Right lobe of liver (tissue), 6 donors: ENCODE data around the gene WDPCP. TPM values are rescaled to one million over a fixed set of nuclear protein-coding genes. Genes with fewer than 3 reads are reported as not detected.

Experiments
- ATAC-seq, 4 donors: fragments of 200-7000 bp; cut with Tn5 transposase; one replicate each; pipeline ENCODE4 v1.9.1; 2020; ENCODE audit warnings: mild to moderate bottlenecking in 4 of 4, moderate library complexity in 4 of 4
- DNase-seq, 3 donors: peaks; one replicate each; pipeline ENCODE4 v3.0.0-alpha.2; 2020
- H3K27ac ChIP-seq, 3 donors: fragments of 200-600 bp; one replicate each; pipeline ENCODE4 v1.8.0; 2022
- H3K27me3 ChIP-seq, 2 donors: fragments of 200-600 bp; one replicate each; pipeline ENCODE4 v1.8.0; 2022
- H3K36me3 ChIP-seq, 4 donors: fragments of 200-600 bp; sonication (generic) in 1 of 4; one replicate each; pipeline versions ENCODE4 v1.5.1 to v1.8.0; 2017 to 2022; ENCODE audit warnings: control low read depth in 1 of 4
- H3K4me1 ChIP-seq, 4 donors: fragments of 200-600 bp; sonication (generic) in 1 of 4; one replicate each; pipeline versions ENCODE4 v1.5.1 to v1.8.0; 2017 to 2022; ENCODE audit warnings: control low read depth in 1 of 4
- H3K4me3 ChIP-seq, 3 donors: fragments of 200-600 bp; one replicate each; pipeline ENCODE4 v1.8.0; 2022
- H3K9me3 ChIP-seq, 4 donors: fragments of 200-600 bp; sonication (generic) in 1 of 4; one replicate each; pipeline versions ENCODE4 v1.5.1 to v1.8.0; 2017 to 2022; ENCODE audit warnings: control low read depth in 1 of 4
- POLR2A ChIP-seq: fragments of 450-650 bp; IDR thresholded peaks from one replicate; pipeline ENCODE4 v1.6.1; 2017; ENCODE audit warnings: antibody characterized with exemption, mild to moderate bottlenecking
- WGBS: methylation state at CpG from one replicate; pipeline ENCODE4 v1.1.6; 2018; ENCODE audit warnings: low coverage, low lambda C conversion rate; ENCODE audit not compliant: insufficient coverage; ENCODE audit errors: missing lambda C conversion rate; 5-methylcytosine and 5-hydroxymethylcytosine counted together
- intact Hi-C, 2 donors: fragments of 100-400 bp; cut with DNase I; formaldehyde crosslinking; loops; one replicate each; pipeline versions ENCODE4 v1.11.2 to v1.14.1; 2022
- total RNA-seq, 6 experiments: library from RNA; depleted of rRNA in 2 of 6; stranded (reverse); fragments of >200 nt in 2 of 6; fragmentation: NEBNext Ultra II Directional in 3 of 6; extraction: Animal tissue kit (Norgen Biotek cat#: 25700) in 3 of 6; gene quantifications; one replicate each; pipeline versions ENCODE4 v1.1.0 to v1.2.4, GENCODE V29; 2016 to 2023
- TF ChIP-seq, protein P1 (sequence below), 4 donors: fragments of 200-600 bp in 3 of 4; fragments of 450-650 bp in 1 of 4; IDR thresholded peaks; one replicate each; pipeline versions ENCODE4 v1.5.1 to v1.8.0; 2016 to 2022; ENCODE audit warnings: antibody characterized with exemption in 4 of 4, mild to moderate bottlenecking in 2 of 4
- donor health status: DM: no; HTN: yes; CAD: no.
- donor health status: DM: no; HTN: no; CAD: no.
- donor health status: DM: no; HTN: no; CAD: no.
- donor health status: DM: no; HTN: yes; CAD: no.
- donor health status: DM: no; HTN: yes; CAD: no.

The WDPCP gene
- total RNA-seq, 6 experiments from 2014 or later = 2.7 to 4.4 (median 3.0) TPM

DNA sequence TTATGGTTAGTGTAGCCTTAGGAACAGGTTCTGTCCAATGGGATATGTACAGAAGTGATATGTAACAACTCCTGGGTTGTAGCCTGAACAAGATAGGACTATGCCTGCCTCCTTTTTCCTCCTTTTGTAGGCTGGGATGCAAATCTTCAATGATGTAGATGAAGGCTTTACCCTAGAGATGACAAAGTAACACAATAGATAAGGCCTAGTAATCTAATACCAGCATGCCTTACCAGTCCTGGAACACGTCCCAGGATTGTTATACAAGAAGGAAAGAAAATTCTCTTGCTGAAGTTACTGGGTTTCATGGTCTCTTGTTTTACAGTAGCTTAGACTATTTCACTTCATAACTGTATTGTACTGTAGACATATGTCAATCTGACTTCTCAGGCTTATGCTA is 345.5 kb downstream of the WDPCP start:
- Histone ChIP-seq H3K27me3 (no peaks in the 10 kb centered on the region), H3K9me3 (no peaks in the 10 kb centered on the region), H3K36me3 (no peaks in the 10 kb centered on the region), H3K27ac (no peak overlapping the region), H3K4me3 (no peak overlapping the region), H3K4me1 (no peaks in the 10 kb centered on the region)
- no peak for ATAC-seq
- no peak for TF ChIP-seq POLR2A
- TF ChIP-seq, protein P1, sequence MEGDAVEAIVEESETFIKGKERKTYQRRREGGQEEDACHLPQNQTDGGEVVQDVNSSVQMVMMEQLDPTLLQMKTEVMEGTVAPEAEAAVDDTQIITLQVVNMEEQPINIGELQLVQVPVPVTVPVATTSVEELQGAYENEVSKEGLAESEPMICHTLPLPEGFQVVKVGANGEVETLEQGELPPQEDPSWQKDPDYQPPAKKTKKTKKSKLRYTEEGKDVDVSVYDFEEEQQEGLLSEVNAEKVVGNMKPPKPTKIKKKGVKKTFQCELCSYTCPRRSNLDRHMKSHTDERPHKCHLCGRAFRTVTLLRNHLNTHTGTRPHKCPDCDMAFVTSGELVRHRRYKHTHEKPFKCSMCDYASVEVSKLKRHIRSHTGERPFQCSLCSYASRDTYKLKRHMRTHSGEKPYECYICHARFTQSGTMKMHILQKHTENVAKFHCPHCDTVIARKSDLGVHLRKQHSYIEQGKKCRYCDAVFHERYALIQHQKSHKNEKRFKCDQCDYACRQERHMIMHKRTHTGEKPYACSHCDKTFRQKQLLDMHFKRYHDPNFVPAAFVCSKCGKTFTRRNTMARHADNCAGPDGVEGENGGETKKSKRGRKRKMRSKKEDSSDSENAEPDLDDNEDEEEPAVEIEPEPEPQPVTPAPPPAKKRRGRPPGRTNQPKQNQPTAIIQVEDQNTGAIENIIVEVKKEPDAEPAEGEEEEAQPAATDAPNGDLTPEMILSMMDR (IDR thresholded peaks at IDR 0.05) = no peak
- 100% methylated on average over 1 of the region's 1 CpG for WGBS
- intact Hi-C loops = no loop called here
- no peak for DNase-seq

DNA sequence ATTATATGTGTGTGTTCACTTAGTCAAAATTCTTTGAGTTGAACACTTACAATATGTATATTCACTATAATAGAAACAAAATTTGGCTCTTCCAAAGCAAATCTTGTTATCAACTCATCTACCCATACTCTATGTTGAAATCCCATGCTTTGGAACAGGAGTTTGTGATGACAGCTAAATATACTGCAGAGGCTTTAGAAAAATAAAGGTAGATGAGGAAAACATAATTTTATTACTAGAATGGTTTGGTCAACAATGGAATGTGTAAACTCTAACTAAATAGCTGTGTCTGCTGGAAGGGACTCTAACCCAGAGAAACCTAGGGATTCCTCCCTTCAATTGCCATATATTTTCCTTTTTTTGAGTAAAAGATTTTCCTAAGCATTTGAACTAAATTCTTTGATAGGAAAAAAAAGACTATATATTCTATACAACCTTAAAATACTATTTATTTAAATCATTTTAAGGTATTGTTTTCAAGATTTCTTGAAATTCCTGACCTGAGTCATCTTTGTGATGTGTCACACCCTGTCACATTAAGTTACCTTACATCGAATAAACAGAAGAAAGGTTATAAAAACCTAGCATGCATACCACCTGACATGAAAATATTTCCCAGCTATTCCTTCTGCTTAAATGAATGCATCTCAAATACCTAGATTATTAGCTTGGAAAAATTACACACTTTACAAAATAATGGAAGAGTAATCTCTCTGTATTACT is 362.2 kb downstream of the WDPCP start:
- no peak for DNase-seq
- no peak for ATAC-seq
- Histone ChIP-seq H3K27me3 (no peaks in the 10 kb centered on the region), H3K4me3 (no peak overlapping the region), H3K4me1 (no peaks in the 10 kb centered on the region), H3K36me3 (no peaks in the 10 kb centered on the region), H3K9me3 (no peaks in the 10 kb centered on the region), H3K27ac (no peak overlapping the region)
- no peak for TF ChIP-seq POLR2A
- TF ChIP-seq, protein P1 (IDR thresholded peaks at IDR 0.05) = no peak
- WGBS = 89% methylated on average over 1 of the region's 1 CpG
- intact Hi-C loops = no loop called here

DNA sequence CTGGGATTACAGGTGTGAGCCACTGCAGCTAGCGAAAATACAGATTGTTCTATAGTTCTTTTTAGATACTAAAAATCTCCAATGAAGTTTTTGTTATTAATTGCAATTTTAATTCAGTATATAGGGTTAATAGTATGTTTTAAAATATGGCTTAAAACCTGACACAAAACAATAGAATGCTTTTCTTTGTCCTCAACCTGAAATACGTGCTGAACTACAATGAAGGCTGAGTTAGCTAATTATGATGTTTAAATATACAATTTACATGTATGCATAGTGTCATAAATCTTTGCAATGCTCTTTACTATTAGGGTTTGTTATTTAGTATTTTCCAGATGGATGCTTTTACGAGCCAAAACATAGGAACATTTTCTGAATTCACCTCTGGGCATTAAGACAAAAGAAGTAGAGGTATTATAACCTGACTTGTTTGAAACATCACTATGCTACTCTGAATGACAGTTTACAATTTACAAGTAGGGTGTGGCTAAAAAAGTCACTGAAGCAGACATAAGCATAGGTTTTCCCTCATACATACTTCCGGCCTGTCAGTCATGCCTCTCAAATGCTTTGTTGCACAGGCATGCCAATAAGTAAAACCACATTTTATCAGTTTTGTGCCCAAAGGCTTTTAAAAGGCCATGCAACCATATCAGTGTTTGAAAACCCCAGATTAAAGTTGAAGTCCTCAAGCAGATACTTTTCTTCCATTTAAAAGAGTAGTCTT is 369.3 kb downstream of the WDPCP start:
- no peaks in the 10 kb centered on the region for H3K36me3 ChIP-seq
- H3K27me3 ChIP-seq = no peaks in the 10 kb centered on the region
- no peaks in the 10 kb centered on the region for H3K4me1 ChIP-seq
- no peaks in the 10 kb centered on the region for H3K9me3 ChIP-seq
- no peak overlapping the region for H3K4me3 ChIP-seq
- no peak overlapping the region for H3K27ac ChIP-seq
- WGBS = 82% methylated on average over 4 of the region's 4 CpGs
- TF ChIP-seq POLR2A = no peak
- TF ChIP-seq, protein P1 (IDR thresholded peaks at IDR 0.05) = no peak
- intact Hi-C loops = no loop called here
- no peak for ATAC-seq
- no peak for DNase-seq

DNA sequence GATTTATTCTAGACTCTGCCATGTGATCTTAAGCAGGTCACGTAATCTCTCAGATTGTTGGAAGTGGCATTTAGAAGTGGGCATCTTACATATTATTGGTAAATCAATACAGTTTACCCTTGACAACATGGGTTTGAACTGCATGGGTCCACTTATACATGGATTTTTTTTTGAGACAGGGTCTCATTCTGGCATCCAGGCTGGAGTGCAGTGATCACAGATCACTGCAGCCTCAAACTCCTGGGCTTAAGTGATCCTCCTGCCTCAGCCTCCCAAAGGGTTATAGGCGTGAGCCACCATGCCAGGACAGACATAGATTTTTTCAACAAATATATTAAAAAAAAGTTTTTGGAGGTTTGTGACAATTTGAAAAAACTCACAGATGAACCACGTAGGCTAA is 393.0 kb downstream of the WDPCP start:
- intact Hi-C loops = no loop called here
- TF ChIP-seq, protein P1 (IDR thresholded peaks at IDR 0.05) = no peak
- TF ChIP-seq POLR2A = no peak
- 90% methylated on average over 3 of the region's 3 CpGs for WGBS
- no peaks in the 10 kb centered on the region for H3K36me3 ChIP-seq
- no peak overlapping the region for H3K27ac ChIP-seq
- H3K27me3 ChIP-seq = no peaks in the 10 kb centered on the region
- ATAC-seq (no peak), DNase-seq (no peak)
- H3K4me3 ChIP-seq = no peak overlapping the region
- no peaks in the 10 kb centered on the region for H3K9me3 ChIP-seq
- H3K4me1 ChIP-seq = no peaks in the 10 kb centered on the region
